ENCODE data around the gene DRD2.

Gene DRD2

DNA sequence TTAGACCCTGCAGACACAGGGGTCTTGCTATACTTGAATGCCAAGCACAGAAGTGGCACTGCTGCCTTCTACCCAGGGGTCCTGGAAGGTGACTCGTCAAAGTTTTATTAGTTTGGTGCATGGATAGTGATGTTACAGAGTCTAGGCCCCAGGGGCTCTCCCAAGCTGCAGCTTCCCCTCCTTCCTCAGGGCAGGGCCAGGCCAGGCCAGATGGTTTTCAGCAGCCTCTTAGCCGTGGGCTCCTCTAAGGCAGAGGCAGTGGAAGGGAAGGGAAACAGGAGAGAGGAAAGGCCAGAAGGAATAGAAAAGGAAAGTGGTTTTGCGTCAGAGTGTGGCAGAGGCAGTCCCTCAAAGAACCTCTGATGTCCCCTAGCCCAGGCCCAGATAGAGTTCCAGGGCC is 65.7 kb downstream of the DRD2 start:
- Histone ChIP-seq H3K4me2 (ENCODE audit: low read length) (no peak overlapping the region), H3K9ac (no peak overlapping the region), H3K36me3 (ENCODE audit: control insufficient read depth, insufficient read depth, low read length) (no peaks in the 10 kb centered on the region), H2AFZ (no peak overlapping the region), H3K27ac (no peak overlapping the region), H3K4me1 (no peaks in the 10 kb centered on the region), H3K27me3 (ENCODE audit: control insufficient read depth, insufficient read depth, low read length) (no peaks in the 10 kb centered on the region), H3K79me2 (no peaks in the 10 kb centered on the region), H3K4me3 (ENCODE audit: low read depth, low read length) (no peak overlapping the region), H3K9me3 (ENCODE audit: control insufficient read depth, low read length) (no peaks in the 10 kb centered on the region)
- TF ChIP-seq, protein P1, sequence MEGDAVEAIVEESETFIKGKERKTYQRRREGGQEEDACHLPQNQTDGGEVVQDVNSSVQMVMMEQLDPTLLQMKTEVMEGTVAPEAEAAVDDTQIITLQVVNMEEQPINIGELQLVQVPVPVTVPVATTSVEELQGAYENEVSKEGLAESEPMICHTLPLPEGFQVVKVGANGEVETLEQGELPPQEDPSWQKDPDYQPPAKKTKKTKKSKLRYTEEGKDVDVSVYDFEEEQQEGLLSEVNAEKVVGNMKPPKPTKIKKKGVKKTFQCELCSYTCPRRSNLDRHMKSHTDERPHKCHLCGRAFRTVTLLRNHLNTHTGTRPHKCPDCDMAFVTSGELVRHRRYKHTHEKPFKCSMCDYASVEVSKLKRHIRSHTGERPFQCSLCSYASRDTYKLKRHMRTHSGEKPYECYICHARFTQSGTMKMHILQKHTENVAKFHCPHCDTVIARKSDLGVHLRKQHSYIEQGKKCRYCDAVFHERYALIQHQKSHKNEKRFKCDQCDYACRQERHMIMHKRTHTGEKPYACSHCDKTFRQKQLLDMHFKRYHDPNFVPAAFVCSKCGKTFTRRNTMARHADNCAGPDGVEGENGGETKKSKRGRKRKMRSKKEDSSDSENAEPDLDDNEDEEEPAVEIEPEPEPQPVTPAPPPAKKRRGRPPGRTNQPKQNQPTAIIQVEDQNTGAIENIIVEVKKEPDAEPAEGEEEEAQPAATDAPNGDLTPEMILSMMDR (IDR thresholded peaks at IDR 0.05), result no peak

DNA sequence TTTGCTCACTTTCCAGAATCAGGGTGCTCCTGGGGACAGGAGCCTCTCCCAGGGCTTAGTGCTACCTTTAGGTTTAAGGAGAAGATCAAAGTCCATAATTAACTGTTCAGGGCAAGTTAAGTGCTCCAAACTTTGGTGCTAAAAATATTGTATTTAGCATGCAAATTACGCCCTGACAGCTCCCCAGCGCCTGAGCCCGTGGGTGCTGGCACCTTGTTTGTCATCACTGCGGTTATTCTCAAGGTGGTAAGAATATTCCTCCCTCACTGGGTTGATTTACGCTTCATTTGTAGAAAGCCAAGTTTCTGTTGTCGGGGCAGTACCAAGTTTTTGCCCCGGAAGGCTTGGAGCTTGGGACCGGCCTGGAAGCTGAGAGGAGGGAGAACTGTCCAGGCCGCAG is 66.3 kb downstream of the DRD2 start:
- Histone ChIP-seq H3K4me1 (no peaks in the 10 kb centered on the region), H3K4me3 (ENCODE audit: low read depth, low read length) (no peak overlapping the region)
- TF ChIP-seq, protein P1 (IDR thresholded peaks at IDR 0.05), result no peak

DNA sequence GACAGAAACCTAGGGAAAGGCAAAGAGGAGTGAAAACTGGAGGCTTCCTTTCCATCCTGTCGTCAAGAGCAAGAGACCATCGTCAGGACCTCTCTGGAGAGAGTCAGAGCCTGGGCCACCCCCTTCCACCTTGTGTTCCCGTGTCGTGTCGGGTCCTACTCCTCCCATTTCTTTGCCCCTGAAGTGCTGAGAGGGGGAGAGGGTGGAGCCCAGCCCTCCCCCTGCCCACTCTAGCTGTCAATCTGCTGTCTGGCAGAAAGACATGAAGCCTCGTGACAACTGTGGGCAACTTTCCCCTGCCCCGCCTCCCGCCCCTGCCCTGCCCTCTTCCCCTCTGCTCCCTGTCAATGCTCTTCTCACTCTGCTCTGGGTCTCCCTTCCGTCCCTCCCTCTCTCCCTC is 67.0 kb downstream of the DRD2 start:
- H3K4me3 ChIP-seq (ENCODE audit: low read depth, low read length), result no peak overlapping the region
- no peak overlapping the region for H3K4me2 ChIP-seq (ENCODE audit: low read length)
- H3K4me1 ChIP-seq, result no peaks in the 10 kb centered on the region
- H3K79me2 ChIP-seq, result no peaks in the 10 kb centered on the region
- no peaks in the 10 kb centered on the region for H3K9me3 ChIP-seq (ENCODE audit: control insufficient read depth, low read length)
- H3K9ac ChIP-seq, result no peak overlapping the region
- H3K27ac ChIP-seq, result no peak overlapping the region
- no peak overlapping the region for H2AFZ ChIP-seq
- no peaks in the 10 kb centered on the region for H3K27me3 ChIP-seq (ENCODE audit: control insufficient read depth, insufficient read depth, low read length)
- H3K36me3 ChIP-seq (ENCODE audit: control insufficient read depth, insufficient read depth, low read length), result no peaks in the 10 kb centered on the region
- TF ChIP-seq, protein P1 (IDR thresholded peaks at IDR 0.05), result no peak

More for the DNA sequence above, 66.3 kb downstream of the DRD2 start:
- H3K9me3 ChIP-seq (ENCODE audit: control insufficient read depth, low read length), result no peaks in the 10 kb centered on the region
- no peaks in the 10 kb centered on the region for H3K27me3 ChIP-seq (ENCODE audit: control insufficient read depth, insufficient read depth, low read length)
- H3K27ac ChIP-seq, result no peak overlapping the region
- H3K9ac ChIP-seq, result no peak overlapping the region
- H3K36me3 ChIP-seq (ENCODE audit: control insufficient read depth, insufficient read depth, low read length), result no peaks in the 10 kb centered on the region
- no peak overlapping the region for H2AFZ ChIP-seq
- H3K4me2 ChIP-seq (ENCODE audit: low read length), result no peak overlapping the region
- no peaks in the 10 kb centered on the region for H3K79me2 ChIP-seq

DNA sequence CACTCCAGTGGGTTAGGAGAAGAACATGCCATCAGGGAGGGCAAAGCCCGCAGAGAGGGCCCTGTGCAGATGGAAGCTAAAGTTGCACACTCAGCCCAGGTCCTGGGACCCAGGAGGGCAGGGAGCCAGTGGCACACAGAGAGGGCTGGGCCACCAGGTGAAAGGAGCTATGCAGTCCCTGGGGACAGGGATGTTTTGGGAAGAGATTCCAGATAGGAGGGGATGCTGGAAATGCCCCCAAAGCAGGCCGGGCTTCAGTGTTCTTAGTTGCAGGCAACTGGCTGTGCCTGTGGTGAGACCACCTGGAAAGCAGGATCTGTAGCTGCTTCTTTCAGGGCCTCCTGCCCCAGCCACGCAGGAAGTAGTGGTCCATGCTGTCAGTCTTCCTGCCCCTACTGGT is 68.0 kb downstream of the DRD2 start:
- no peaks in the 10 kb centered on the region for H3K4me1 ChIP-seq
- TF ChIP-seq, protein P1 (IDR thresholded peaks at IDR 0.05), result no peak
- no peaks in the 10 kb centered on the region for H3K9me3 ChIP-seq (ENCODE audit: control insufficient read depth, low read length)
- no peaks in the 10 kb centered on the region for H3K79me2 ChIP-seq
- H3K27ac ChIP-seq, result no peak overlapping the region
- H2AFZ ChIP-seq, result no peak overlapping the region
- no peak overlapping the region for H3K4me3 ChIP-seq (ENCODE audit: low read depth, low read length)
- H3K9ac ChIP-seq, result no peak overlapping the region
- H3K27me3 ChIP-seq (ENCODE audit: control insufficient read depth, insufficient read depth, low read length), result no peaks in the 10 kb centered on the region
- no peak overlapping the region for H3K4me2 ChIP-seq (ENCODE audit: low read length)
- H3K36me3 ChIP-seq (ENCODE audit: control insufficient read depth, insufficient read depth, low read length), result no peaks in the 10 kb centered on the region

DNA sequence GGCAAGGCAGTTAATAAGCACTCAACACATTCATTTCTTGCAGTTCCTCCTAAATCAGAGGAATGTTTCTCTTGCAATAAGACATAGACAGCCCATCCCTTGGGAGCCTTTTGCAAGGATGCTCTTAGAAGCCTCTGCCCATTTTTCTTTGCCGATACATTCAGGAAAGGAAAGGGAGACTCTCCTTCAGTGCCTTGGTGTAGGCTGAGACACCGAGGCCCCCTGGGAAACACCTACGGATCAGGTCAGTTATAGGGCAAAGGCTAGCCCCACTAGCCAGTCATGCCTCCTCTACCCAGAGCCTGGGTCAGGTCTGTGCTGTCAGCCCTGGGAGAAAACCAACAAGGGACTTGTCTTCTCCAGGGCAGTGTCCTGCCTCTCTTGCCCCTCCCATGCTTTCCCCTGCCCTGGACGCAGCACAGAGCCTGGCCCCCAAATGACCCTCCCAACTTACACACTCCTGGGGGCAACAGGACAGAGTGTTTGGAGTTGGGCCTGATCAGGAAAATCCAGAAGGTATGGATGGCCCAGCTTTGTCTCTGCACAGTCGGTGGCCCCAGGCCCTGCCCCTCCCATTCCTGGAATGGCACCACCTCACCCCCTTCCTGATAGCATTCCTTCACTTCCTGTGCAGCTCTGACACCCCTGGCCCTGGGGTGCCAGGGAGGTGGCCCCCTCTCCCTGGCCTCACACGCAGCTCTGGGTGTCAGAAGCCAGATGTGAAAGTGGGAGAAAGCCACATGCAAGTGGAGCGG is 69.3 kb downstream of the DRD2 start:
- H3K36me3 ChIP-seq (ENCODE audit: control insufficient read depth, insufficient read depth, low read length), result no peaks in the 10 kb centered on the region
- H3K4me1 ChIP-seq, result no peaks in the 10 kb centered on the region
- no peaks in the 10 kb centered on the region for H3K9me3 ChIP-seq (ENCODE audit: control insufficient read depth, low read length)
- H2AFZ ChIP-seq, result no peak overlapping the region
- no peak overlapping the region for H3K4me2 ChIP-seq (ENCODE audit: low read length)
- TF ChIP-seq, protein P1 (IDR thresholded peaks at IDR 0.05), result no peak
- H3K79me2 ChIP-seq, result no peaks in the 10 kb centered on the region
- no peaks in the 10 kb centered on the region for H3K27me3 ChIP-seq (ENCODE audit: control insufficient read depth, insufficient read depth, low read length)
- H3K27ac ChIP-seq, result no peak overlapping the region
- H3K9ac ChIP-seq, result no peak overlapping the region
- H3K4me3 ChIP-seq (ENCODE audit: low read depth, low read length), result no peak overlapping the region
